Measurements from ENCODE around the gene SOCS1. TPM values are rescaled to one million over a fixed set of nuclear protein-coding genes. Genes with fewer than 3 reads are reported as not detected.

Gene SOCS1
- polyA plus RNA-seq, 1 of the 3 experiments (the other 2 are of a cell fraction): 8.6 TPM

- DNase-seq: no peak
- Histone ChIP-seq H3K27me3 (ENCODE audit: insufficient read depth) (no peaks in the 10 kb centered on the region), H3K36me3 (replicated peaks in 1 of 2; ENCODE audit: control insufficient read depth in 1 of 2, insufficient read depth in 2 of 2, low read length in 1 of 2) (peaks cover 3 to 4% of the 10 kb centered on the region in 2 experiments), H3K4me2 (no peak overlapping the region), H3K4me3 (ENCODE audit: low read depth in 2 of 2, low read length in 1 of 2) (no peak overlapping the region), H3K4me1 (ENCODE audit: control insufficient read depth in 1 of 2, insufficient read depth in 2 of 2, low read depth in 1 of 2, low read length in 1 of 2) (peaks cover 9% of the 10 kb centered on the region in 2 experiments; a peak in 3 of 4 replicates), H3F3A (replicated peaks; ENCODE audit: insufficient read depth) (peaks cover 24% of the 10 kb centered on the region), H4K20me1 (ENCODE audit: insufficient read depth) (peaks cover 29% of the 10 kb centered on the region), H3K9me3 (no peaks in the 10 kb centered on the region), H3K79me2 (ENCODE audit: insufficient read depth) (peaks cover 21% of the 10 kb centered on the region), H3K9me2 (no peaks in the 10 kb centered on the region), H2AFZ (ENCODE audit: low read depth) (no peak overlapping the region), H3K9ac (no peak overlapping the region), H3K27ac (ENCODE audit: low read depth in 2 of 2, low read length in 1 of 2) (no peak overlapping the region)
- CTCF ChIA-PET: no interaction called here
- POLR2A ChIA-PET: no interaction called here
- no peak for TF ChIP-seq CHD2 (IDR thresholded peaks at IDR 0.05; ENCODE audit: low read length, partially characterized antibody)
- no peak for TF ChIP-seq NRF1 (IDR thresholded peaks at IDR 0.05; ENCODE audit: low read depth, low read length)
- TF ChIP-seq GABPA (IDR thresholded peaks at IDR 0.05; ENCODE audit: low read depth): no peak
- no peak for TF ChIP-seq EZH2phosphoT487 (IDR thresholded peaks at IDR 0.05; ENCODE audit: borderline replicate concordance, low read depth)
- TF ChIP-seq POLR2AphosphoS5 (IDR thresholded peaks at IDR 0.05; ENCODE audit: low read depth, low read length): no peak
- TF ChIP-seq, protein P1, sequence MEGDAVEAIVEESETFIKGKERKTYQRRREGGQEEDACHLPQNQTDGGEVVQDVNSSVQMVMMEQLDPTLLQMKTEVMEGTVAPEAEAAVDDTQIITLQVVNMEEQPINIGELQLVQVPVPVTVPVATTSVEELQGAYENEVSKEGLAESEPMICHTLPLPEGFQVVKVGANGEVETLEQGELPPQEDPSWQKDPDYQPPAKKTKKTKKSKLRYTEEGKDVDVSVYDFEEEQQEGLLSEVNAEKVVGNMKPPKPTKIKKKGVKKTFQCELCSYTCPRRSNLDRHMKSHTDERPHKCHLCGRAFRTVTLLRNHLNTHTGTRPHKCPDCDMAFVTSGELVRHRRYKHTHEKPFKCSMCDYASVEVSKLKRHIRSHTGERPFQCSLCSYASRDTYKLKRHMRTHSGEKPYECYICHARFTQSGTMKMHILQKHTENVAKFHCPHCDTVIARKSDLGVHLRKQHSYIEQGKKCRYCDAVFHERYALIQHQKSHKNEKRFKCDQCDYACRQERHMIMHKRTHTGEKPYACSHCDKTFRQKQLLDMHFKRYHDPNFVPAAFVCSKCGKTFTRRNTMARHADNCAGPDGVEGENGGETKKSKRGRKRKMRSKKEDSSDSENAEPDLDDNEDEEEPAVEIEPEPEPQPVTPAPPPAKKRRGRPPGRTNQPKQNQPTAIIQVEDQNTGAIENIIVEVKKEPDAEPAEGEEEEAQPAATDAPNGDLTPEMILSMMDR (IDR thresholded peaks at IDR 0.05): no peak
- 91% methylated on average over 12 of the region's 16 CpGs for WGBS (ENCODE audit: low lambda C conversion rate)
These were observed 5.8 kb downstream of the SOCS1 start for GRCh38 chr16:11250091-11250785.

- Histone ChIP-seq H3F3A (replicated peaks; ENCODE audit: insufficient read depth) (peaks cover 23% of the 10 kb centered on the region), H3K4me3 (ENCODE audit: low read depth in 2 of 2, low read length in 1 of 2) (no peak overlapping the region), H3K36me3 (replicated peaks in 1 of 2; ENCODE audit: control insufficient read depth in 1 of 2, insufficient read depth in 2 of 2, low read length in 1 of 2) (peaks cover 3 to 4% of the 10 kb centered on the region in 2 experiments), H3K9ac (no peak overlapping the region), H3K4me1 (ENCODE audit: control insufficient read depth in 1 of 2, insufficient read depth in 2 of 2, low read depth in 1 of 2, low read length in 1 of 2) (peaks cover 1 to 9% of the 10 kb centered on the region in 2 experiments; a peak in 3 of 4 replicates), H4K20me1 (ENCODE audit: insufficient read depth) (peaks cover 21% of the 10 kb centered on the region), H3K9me3 (no peaks in the 10 kb centered on the region), H3K4me2 (no peak overlapping the region), H3K27me3 (ENCODE audit: insufficient read depth) (no peaks in the 10 kb centered on the region), H3K9me2 (no peaks in the 10 kb centered on the region), H3K27ac (ENCODE audit: low read depth in 2 of 2, low read length in 1 of 2) (no peak overlapping the region), H2AFZ (ENCODE audit: low read depth) (no peak overlapping the region), H3K79me2 (ENCODE audit: insufficient read depth) (peaks cover 13% of the 10 kb centered on the region)
- CTCF ChIA-PET: no interaction called here
- POLR2A ChIA-PET: no interaction called here
- no peak for DNase-seq
- 94% methylated on average over 44 of the region's 63 CpGs for WGBS (ENCODE audit: low lambda C conversion rate)
- TF ChIP-seq TAF1 (IDR thresholded peaks at IDR 0.05; ENCODE audit: borderline replicate concordance, low read depth, low read length) (no peak), SMC3 (IDR thresholded peaks at IDR 0.05; ENCODE audit: low read depth, low read length) (no peak), RFX5 (IDR thresholded peaks at IDR 0.05; ENCODE audit: low read length) (no peak), GABPA (IDR thresholded peaks at IDR 0.05; ENCODE audit: low read depth) (no peak), POLR2AphosphoS5 (IDR thresholded peaks at IDR 0.05; ENCODE audit: low read depth, low read length) (no peak), FOXJ3 (CRISPR knock-in tag; IDR thresholded peaks at IDR 0.05) (no peak), FOSL2 (IDR thresholded peaks at IDR 0.05; ENCODE audit: borderline replicate concordance, low read depth) (no peak), RXRA (IDR thresholded peaks at IDR 0.05; ENCODE audit: borderline replicate concordance, low read depth) (no peak), RAD21 (IDR thresholded peaks at IDR 0.05; ENCODE audit: low read length) (no peak), ZBTB33 (IDR thresholded peaks at IDR 0.05; ENCODE audit: borderline replicate concordance, low read depth) (no peak), RCOR1 (IDR thresholded peaks at IDR 0.05; ENCODE audit: low read length) (no peak), SIN3A (IDR thresholded peaks at IDR 0.05; ENCODE audit: borderline replicate concordance, low read depth, low read length) (no peak), EZH2phosphoT487 (IDR thresholded peaks at IDR 0.05; ENCODE audit: borderline replicate concordance, low read depth) (no peak)
- TF ChIP-seq, protein P2, sequence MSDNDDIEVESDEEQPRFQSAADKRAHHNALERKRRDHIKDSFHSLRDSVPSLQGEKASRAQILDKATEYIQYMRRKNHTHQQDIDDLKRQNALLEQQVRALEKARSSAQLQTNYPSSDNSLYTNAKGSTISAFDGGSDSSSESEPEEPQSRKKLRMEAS (IDR thresholded peaks at IDR 0.05; ENCODE audit: low read depth): no peak
- TF ChIP-seq, protein P1 (IDR thresholded peaks at IDR 0.05): no peak
These were observed 6.6 kb downstream of the SOCS1 start for GRCh38 chr16:11249233-11250061.
